Panc1 (cell line): ENCODE measurements around the gene BOLA2B.
"Not testable (repeated sequence)": the region's sequence is repeated elsewhere in the genome, so short reads cannot be mapped to it uniquely, and the experiment has no call there.

Source experiments
- CTCF ChIP-seq: fragments of 450-650 bp; IDR thresholded peaks from 2 replicates; pipeline ENCODE4 v1.5.1; 2017; ENCODE audit warnings: mild to moderate bottlenecking
- POLR2AphosphoS5 ChIP-seq: IDR thresholded peaks from 2 replicates; pipeline ENCODE4 v1.6.1; 2012; ENCODE audit warnings: mild to moderate bottlenecking, low read depth, low read length, moderate library complexity
- REST ChIP-seq, 2 experiments: IDR thresholded peaks; 2 replicates each; pipeline ENCODE4 v1.6.1; 2011 to 2012; ENCODE audit warnings: low read depth in 2 of 2, control low read depth in 1 of 2, low read length in 1 of 2, mild to moderate bottlenecking in 1 of 2, moderate library complexity in 1 of 2; ENCODE audit not compliant: insufficient read depth in 1 of 2
- SIN3A ChIP-seq: IDR thresholded peaks from 2 replicates; pipeline ENCODE4 v1.6.1; 2012; ENCODE audit warnings: low read depth, mild to moderate bottlenecking, low read length, moderate library complexity, borderline replicate concordance; ENCODE audit not compliant: insufficient read depth

- TF ChIP-seq CTCF; POLR2AphosphoS5; REST (IDR thresholded peaks at IDR 0.05; ENCODE audit: insufficient read depth in 1 of 2, low read depth in 2 of 2, low read length in 1 of 2); SIN3A: not testable (repeated sequence)
These were observed 23.6 kb upstream of the BOLA2B start for GRCh38 chr16:30217082-30217481.
